Adrenal gland (tissue), 12 donors: ENCODE measurements around the gene PRKCZ. TPM values are rescaled to one million over a fixed set of nuclear protein-coding genes. Genes with fewer than 3 reads are reported as not detected.

Experiments
- DNase-seq, 7 donors: peaks; one replicate each; pipeline ENCODE4 v3.0.0-alpha.2; 2019 to 2020
- H3K27ac ChIP-seq, 5 donors: fragments of 200-600 bp; sonication (generic) in 4 of 5; 1 replicate in 3 of 5; 2 replicates in 2 of 5; pipeline versions ENCODE4 v1.5.1 to v1.8.0; 2016 to 2020; ENCODE audit warnings: mild to moderate bottlenecking in 1 of 5
- H3K27me3 ChIP-seq: fragments of 200-600 bp; 2 replicates; pipeline ENCODE4 v1.8.0; 2021
- H3K36me3 ChIP-seq, 2 donors: fragments of 200-600 bp; replicated peaks in 1 of 2; 1 replicate in 1 of 2; 2 replicates in 1 of 2; pipeline versions ENCODE4 v1.5.1 to v1.8.0; 2018 to 2022
- H3K4me1 ChIP-seq, 2 donors: fragments of 200-600 bp; replicated peaks in 1 of 2; 1 replicate in 1 of 2; 2 replicates in 1 of 2; pipeline versions ENCODE4 v1.5.1 to v1.8.0; 2018 to 2021
- H3K4me3 ChIP-seq, 4 donors: fragments of 200-600 bp; sonication (generic) in 3 of 4; one replicate each; pipeline ENCODE4 v1.5.1; 2016 to 2018
- H3K9me3 ChIP-seq, 3 donors: fragments of 200-600 bp; sonication (generic) in 1 of 3; replicated peaks in 1 of 3; 1 replicate in 2 of 3; 2 replicates in 1 of 3; pipeline versions ENCODE4 v1.5.1 to v1.8.0; 2016 to 2021
- POLR2A ChIP-seq, 2 donors: fragments of 450-650 bp; IDR thresholded peaks; one replicate each; pipeline ENCODE4 v1.6.1; 2017; ENCODE audit warnings: antibody characterized with exemption in 2 of 2, mild to moderate bottlenecking in 2 of 2, moderate library complexity in 1 of 2
- WGBS, 4 donors: extraction: QIAGEN DNeasy Blood & Tissue Kit in 2 of 4; methylation state at CpG; one replicate each; pipeline versions ENCODE4 v1.1.5 to v1.1.7; 2013 to 2017; 5-methylcytosine and 5-hydroxymethylcytosine counted together
- intact Hi-C, 2 donors: fragments of 100-400 bp; cut with DNase I; formaldehyde crosslinking; loops; one replicate each; pipeline versions ENCODE4 v1.14.1 to v1.15.0; 2022 to 2023
- polyA plus RNA-seq, 3 donors: library from polyadenylated mRNA; stranded (reverse); fragments of 200-250 nt in 2 of 3; fragments of 350-450 nt in 1 of 3; fragmentation: Illumina TruSeq in 1 of 3; extraction: RNeasy Lipid Tissue Mini Kit (QIAGEN cat#74804) in 1 of 3; gene quantifications; one replicate each; pipeline ENCODE4 v1.2.3, GENCODE V29; 2013 to 2014
- total RNA-seq, 9 donors: library from RNA; depleted of rRNA in 4 of 9; stranded (reverse); fragments of >200 nt in 4 of 9; fragments of 120-200 nt in 1 of 9; fragmentation: NEBNext Ultra II Directional in 1 of 9; extraction: Animal tissue kit (Norgen Biotek cat#: 25700) in 1 of 9; gene quantifications; one replicate each; pipeline versions ENCODE4 v1.1.0 to v1.2.4, GENCODE V29; 2013 to 2023
- TF ChIP-seq, protein P1 (sequence below), 6 experiments: fragments of 450-650 bp in 4 of 6; fragments of 200-600 bp in 2 of 6; sonication (generic) in 1 of 6; IDR thresholded peaks; 1 replicate in 5 of 6; 2 replicates in 1 of 6; pipeline versions ENCODE4 v1.5.1 to v1.8.0; 2016 to 2021; ENCODE audit warnings: antibody characterized with exemption in 6 of 6, mild to moderate bottlenecking in 2 of 6, moderate library complexity in 1 of 6
- donor health status: healthy with polysubstance abuse.
- donor health status: Bipolar disorder and iron deficiency.
- donor health status: DM: yes; HTN: yes; CAD: no.
- donor health status: DM: no; HTN: no; CAD: no.
- donor health status: DM: no; HTN: no; CAD: no.
- donor health status: DM: yes; HTN: yes; CAD: no.

The PRKCZ gene
- total and polyA plus RNA-seq, 12 donors = 8.2 to 50.5 (median 25.4) TPM

DNA sequence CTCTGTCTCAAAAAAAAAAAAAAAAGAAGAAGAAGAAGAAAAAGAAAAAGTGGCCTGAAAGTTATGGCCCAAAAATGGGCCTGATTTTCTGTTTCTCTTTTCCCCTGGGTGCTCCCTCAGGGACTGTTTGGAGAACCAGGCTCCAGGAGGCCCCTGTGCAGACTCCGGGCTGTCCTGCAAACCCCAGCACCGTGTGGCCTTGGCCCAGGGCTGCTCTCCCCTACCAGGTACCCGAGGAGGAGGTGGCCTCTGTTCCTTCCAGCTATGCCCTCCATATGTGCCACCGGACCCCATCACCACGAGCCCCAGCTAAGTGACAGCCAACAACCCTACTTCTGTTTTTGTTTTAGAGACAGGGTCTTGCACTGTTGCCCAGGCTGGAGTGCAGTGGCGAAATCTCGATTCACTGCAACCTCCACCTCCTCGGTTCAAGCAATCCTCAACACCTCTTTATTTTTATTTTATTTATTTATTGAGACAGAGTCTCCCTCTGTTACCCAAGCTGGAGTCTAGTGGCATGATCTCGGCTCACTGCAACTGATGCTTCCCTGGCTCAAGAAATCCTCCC is 151.9 kb downstream of the PRKCZ start:
- TF ChIP-seq POLR2A (IDR thresholded peaks at IDR 0.05) = no peak
- TF ChIP-seq, protein P1, sequence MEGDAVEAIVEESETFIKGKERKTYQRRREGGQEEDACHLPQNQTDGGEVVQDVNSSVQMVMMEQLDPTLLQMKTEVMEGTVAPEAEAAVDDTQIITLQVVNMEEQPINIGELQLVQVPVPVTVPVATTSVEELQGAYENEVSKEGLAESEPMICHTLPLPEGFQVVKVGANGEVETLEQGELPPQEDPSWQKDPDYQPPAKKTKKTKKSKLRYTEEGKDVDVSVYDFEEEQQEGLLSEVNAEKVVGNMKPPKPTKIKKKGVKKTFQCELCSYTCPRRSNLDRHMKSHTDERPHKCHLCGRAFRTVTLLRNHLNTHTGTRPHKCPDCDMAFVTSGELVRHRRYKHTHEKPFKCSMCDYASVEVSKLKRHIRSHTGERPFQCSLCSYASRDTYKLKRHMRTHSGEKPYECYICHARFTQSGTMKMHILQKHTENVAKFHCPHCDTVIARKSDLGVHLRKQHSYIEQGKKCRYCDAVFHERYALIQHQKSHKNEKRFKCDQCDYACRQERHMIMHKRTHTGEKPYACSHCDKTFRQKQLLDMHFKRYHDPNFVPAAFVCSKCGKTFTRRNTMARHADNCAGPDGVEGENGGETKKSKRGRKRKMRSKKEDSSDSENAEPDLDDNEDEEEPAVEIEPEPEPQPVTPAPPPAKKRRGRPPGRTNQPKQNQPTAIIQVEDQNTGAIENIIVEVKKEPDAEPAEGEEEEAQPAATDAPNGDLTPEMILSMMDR (IDR thresholded peaks at IDR 0.05) = no peak
- no peak for DNase-seq

DNA sequence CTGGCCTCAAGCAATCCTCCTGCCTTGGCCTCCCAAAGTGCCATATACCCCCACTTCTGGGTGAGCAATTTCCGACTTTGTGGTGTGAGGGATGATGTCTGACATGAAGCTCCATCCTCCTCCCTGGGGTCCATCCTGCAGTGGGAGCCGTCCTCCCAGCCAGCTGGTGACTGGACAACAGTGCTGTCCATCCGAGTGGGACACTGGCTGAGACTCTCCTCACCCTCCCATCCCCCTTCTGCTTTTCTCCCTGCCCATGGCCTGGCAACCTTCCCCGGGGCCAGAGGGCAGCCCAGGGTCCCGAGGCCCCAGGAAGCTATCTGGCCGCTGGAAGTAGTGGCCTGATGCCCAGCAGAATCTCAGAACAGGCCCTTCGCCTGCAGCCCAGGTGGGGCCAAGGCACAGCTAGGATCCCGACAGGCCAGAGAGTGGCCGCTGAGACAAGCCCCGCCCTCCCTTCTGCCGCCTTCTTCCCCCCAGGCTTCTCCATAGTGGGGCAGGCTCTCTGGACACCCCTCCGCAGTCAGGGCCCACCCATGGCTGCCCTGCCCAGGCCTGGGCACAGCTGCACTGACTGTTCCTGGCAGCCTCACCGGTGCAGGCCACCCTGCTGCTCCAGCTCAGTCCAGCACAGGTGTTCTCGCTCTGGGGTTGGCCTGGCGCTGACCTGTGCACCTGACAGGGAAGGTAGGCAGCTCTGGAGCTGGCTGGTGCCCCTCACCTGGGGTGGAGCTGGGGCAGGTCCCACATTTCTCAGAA is 152.8 kb downstream of the PRKCZ start:
- peaks cover 8 to 42% of the 10 kb centered on the region in 2 donors for H3K4me1 ChIP-seq
- 89 to 93% (median 90%) methylated on average over 4 to 15 of the region's 15 CpGs for WGBS, 4 donors
- intact Hi-C loops = no loop called here

More for the DNA sequence above, 151.9 kb downstream of the PRKCZ start:
- intact Hi-C loops = no loop called here
- H3K27ac ChIP-seq = no peak overlapping the region
- no peaks in the 10 kb centered on the region for H3K9me3 ChIP-seq
- H3K4me1 ChIP-seq = peaks cover 8 to 36% of the 10 kb centered on the region in 2 donors
- no peaks in the 10 kb centered on the region for H3K27me3 ChIP-seq
- H3K4me3 ChIP-seq = no peak overlapping the region
- WGBS, 4 donors = 83 to 86% (median 83%) methylated on average over 9 of the region's 9 CpGs
- H3K36me3 ChIP-seq = no peaks in the 10 kb centered on the region

DNA sequence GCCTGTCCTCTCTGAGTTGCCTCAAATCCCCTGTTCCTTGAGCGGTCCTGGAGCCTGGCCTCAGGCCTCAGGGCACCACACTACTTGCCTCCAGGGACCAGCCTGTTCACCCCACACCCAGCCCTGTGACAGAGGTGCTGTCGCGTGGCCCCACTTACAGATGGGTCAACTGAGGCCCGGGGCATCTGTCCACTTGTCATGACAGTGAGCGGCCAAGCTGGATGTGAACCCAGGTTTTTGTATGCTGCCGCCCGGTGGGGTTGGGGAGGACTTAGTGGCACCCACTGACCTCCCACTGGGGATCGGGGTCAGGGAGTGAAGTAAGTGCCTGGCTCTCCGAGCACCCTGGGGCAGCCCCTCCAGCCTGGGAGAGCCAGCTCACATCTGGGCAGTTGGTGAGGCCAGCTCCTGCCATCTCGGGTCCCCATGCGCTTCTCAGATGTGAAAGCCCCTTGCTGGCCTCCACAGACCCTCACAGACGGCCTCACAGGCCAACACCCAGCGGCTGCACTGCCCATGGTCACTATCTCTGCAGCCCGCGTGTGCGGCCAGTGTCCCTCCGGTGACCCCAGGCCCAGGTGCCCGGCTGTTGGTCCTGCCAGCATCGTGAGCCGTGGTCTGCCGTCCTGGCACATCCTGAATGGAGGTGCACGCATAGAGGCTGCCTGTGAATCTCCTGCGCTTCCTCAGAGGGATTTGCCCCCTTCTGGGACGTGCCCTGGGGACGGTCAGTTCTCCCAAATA is 153.6 kb downstream of the PRKCZ start:
- Histone ChIP-seq H3K4me1 (peaks cover 8 to 48% of the 10 kb centered on the region in 2 donors), H3K4me3 (peak overlapping the region in 2 of 4 donors; percentile 10 to 68), H3K27me3 (no peaks in the 10 kb centered on the region), H3K9me3 (no peaks in the 10 kb centered on the region), H3K36me3 (no peaks in the 10 kb centered on the region), H3K27ac (peak overlapping the region in 4 of 5 donors; percentile 2 to 92 (median 51))
- WGBS, 4 donors = 70 to 91% (median 80%) methylated on average over 8 to 25 of the region's 25 CpGs
- TF ChIP-seq, protein P1 (IDR thresholded peaks at IDR 0.05) = no peak
- TF ChIP-seq POLR2A (IDR thresholded peaks at IDR 0.05) = no peak
- intact Hi-C loops = no loop called here
- DNase-seq = peak in 2 of 7 donors; percentile 57 to 69

More for the DNA sequence above, 152.8 kb downstream of the PRKCZ start:
- Histone ChIP-seq H3K9me3 (no peaks in the 10 kb centered on the region), H3K27me3 (no peaks in the 10 kb centered on the region), H3K27ac (peak overlapping the region in 1 of 5 donors; percentile 81), H3K36me3 (no peaks in the 10 kb centered on the region), H3K4me3 (no peak overlapping the region)
- TF ChIP-seq POLR2A (IDR thresholded peaks at IDR 0.05) = no peak
- TF ChIP-seq, protein P1 (IDR thresholded peaks at IDR 0.05) = no peak
- no peak for DNase-seq
